22Rv1 (cell line): Measurements from ENCODE around the gene ITPR2.

Experiments
- H3K27ac ChIP-seq: fragments of 450-650 bp; 2 replicates; pipeline ENCODE4 v1.5.1; 2017
- CTCF ChIP-seq: fragments of 450-650 bp; IDR thresholded peaks from 2 replicates; pipeline ENCODE4 v1.5.1; 2017; ENCODE audit warnings: mild to moderate bottlenecking
- ZFX ChIP-seq: fragments of 450-650 bp; IDR thresholded peaks from 2 replicates; pipeline ENCODE4 v1.6.1; 2017; ENCODE audit warnings: antibody characterized with exemption, borderline replicate concordance

Gene ITPR2

GRCh38 chr12:26696048-26696612 lies 136.9 kb downstream of the ITPR2 start:
- TF ChIP-seq CTCF (no peak), ZFX (no peak)

GRCh38 chr12:26694402-26694801 lies 138.6 kb downstream of the ITPR2 start:
- TF ChIP-seq CTCF (no peak), ZFX (no peak)
- H3K27ac ChIP-seq, result no peak overlapping the region

More at GRCh38 chr12:26696048-26696612, 136.9 kb downstream of the ITPR2 start:
- H3K27ac ChIP-seq, result no peak overlapping the region

GRCh38 chr12:26692407-26692806 lies 140.6 kb downstream of the ITPR2 start:
- H3K27ac ChIP-seq, result no peak overlapping the region
- no peak for TF ChIP-seq CTCF
- TF ChIP-seq ZFX, result no peak

- TF ChIP-seq CTCF, result no peak
- no peak for TF ChIP-seq ZFX
- no peak overlapping the region for H3K27ac ChIP-seq
These were observed 141.6 kb downstream of the ITPR2 start for GRCh38 chr12:26691234-26691970.

- TF ChIP-seq ZFX (no peak), CTCF (no peak)
- no peak overlapping the region for H3K27ac ChIP-seq
These were observed 142.4 kb downstream of the ITPR2 start for GRCh38 chr12:26690601-26691000.

GRCh38 chr12:26689281-26689841 lies 143.6 kb downstream of the ITPR2 start:
- H3K27ac ChIP-seq, result no peak overlapping the region
- TF ChIP-seq ZFX, result no peak
- TF ChIP-seq CTCF, result no peak

GRCh38 chr12:26688344-26688904 lies 144.6 kb downstream of the ITPR2 start:
- H3K27ac ChIP-seq, result no peak overlapping the region
- TF ChIP-seq CTCF (no peak), ZFX (no peak)
